ENCODE data around the gene LHPP.

LHPP gene

DNA sequence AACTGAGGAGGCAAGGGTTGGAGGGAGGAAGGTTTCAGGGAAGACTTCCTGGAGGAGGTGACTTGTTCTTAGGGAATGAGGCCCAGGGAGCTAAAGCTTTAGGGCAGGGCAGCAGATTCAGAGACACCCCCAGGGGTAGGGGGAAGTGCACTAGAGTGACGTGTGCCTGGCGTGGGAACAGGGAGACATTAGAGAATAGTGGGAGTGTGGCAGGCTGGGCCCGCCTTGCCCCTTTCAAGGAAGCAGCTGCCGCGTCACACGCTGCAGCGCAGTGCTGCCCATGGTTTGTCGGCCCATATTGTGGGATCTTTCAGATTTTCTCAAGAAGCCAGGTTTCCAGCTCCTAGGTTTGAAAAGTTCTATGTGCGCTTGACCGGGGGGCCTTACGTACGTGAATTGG lies 139.4 kb downstream of the LHPP start:
- no peak overlapping the region for H3K27ac ChIP-seq
- TF ChIP-seq ZFX (IDR thresholded peaks at IDR 0.05): no peak
- TF ChIP-seq, protein P1, sequence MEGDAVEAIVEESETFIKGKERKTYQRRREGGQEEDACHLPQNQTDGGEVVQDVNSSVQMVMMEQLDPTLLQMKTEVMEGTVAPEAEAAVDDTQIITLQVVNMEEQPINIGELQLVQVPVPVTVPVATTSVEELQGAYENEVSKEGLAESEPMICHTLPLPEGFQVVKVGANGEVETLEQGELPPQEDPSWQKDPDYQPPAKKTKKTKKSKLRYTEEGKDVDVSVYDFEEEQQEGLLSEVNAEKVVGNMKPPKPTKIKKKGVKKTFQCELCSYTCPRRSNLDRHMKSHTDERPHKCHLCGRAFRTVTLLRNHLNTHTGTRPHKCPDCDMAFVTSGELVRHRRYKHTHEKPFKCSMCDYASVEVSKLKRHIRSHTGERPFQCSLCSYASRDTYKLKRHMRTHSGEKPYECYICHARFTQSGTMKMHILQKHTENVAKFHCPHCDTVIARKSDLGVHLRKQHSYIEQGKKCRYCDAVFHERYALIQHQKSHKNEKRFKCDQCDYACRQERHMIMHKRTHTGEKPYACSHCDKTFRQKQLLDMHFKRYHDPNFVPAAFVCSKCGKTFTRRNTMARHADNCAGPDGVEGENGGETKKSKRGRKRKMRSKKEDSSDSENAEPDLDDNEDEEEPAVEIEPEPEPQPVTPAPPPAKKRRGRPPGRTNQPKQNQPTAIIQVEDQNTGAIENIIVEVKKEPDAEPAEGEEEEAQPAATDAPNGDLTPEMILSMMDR (conservative IDR thresholded peaks at IDR 0.05): no peak

DNA sequence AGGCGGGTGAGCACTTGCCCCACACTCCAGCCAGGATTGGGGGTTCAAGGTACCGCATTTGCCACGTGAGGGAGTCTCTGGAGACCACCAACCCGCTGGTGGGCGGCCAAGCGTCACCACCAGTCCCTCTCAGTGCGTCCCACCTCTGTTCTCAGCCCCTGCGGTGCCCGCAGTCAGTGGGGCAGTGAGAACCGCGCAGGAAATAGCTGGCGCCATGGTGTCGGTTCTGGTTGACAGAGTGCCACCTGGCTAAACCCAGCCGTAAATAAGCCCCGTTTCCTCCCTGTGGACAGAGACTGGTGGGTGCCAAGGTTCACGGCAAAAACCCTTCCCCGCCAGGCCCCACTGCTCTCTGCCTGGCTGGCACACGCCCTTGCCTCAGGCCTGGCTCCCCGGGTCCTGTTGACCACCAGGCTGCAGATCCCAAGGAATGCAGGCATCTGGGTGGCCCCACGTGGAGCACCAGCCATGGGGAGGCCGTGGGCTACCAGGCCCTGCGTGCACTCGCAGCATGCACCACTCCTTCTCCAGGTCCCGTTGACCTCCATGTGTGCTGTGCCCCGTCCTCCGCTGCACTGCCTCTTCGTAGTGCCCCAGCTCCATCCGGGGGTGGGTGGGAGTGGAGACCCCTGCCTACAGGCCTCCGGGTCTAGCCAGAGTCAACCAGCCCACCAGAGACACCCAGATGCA lies 140.0 kb downstream of the LHPP start:
- no peak for TF ChIP-seq ZFX (IDR thresholded peaks at IDR 0.05)
- TF ChIP-seq, protein P1 (conservative IDR thresholded peaks at IDR 0.05): no peak
- no peak overlapping the region for H3K27ac ChIP-seq

DNA sequence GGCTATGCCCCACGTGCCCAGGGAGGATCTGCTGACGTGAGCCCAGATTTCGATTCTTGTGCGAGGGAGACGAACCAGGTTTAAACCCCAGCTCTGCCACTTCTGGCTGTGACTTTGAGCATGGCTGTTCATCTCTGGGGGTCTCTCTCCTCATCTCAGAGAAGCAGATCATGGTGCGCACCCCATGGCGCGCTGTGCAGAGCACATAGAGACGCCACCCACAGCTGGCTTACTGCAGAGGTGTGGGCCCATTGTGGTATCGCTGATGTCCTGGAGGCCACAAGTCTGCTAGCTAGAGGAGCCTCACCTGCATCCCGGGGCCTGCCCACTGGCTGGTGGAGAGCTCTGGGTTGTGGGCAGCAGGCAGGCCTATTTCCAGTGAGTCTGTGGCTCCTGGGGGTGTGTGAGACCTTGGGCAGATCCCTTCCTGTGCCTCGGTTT lies 140.5 kb downstream of the LHPP start:
- H3K27ac ChIP-seq: no peak overlapping the region
- TF ChIP-seq ZFX (IDR thresholded peaks at IDR 0.05): no peak
- TF ChIP-seq, protein P1 (conservative IDR thresholded peaks at IDR 0.05): no peak

DNA sequence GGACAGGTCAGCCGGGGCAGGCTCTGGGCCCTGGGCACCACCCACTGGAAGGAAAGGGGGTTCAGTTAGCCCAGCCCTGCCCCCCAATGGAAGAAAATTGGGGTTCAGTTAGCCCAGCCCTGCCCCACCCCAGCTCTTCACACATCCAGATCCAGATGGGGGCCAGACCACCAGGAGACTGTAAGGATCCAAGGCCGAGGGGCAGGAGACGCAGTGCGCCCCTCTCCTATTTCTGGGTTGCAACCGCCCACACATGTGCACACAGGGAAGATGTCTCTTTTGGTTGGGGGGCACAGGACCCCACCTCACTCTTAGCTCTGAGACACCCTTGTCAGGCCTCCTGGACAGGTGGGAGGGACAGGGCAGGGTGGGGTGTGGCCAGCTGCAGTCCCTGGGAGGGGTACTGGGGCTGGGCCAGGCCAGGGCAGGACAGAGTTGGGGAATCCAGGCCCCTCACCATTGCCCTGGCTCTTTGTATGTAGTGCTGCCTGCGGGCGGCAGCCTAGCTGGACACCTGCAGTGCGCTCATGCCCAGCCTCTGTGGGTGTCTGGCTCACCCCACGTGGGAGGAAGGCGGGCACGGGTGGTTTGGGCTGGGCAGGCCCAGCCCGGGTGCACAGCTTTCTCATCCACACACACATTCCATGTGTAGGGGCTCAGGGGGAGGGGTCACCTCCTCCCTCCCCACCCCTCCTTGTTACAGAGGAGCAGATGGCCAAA lies 141.2 kb downstream of the LHPP start:
- TF ChIP-seq ZFX (IDR thresholded peaks at IDR 0.05): no peak
- TF ChIP-seq, protein P1 (conservative IDR thresholded peaks at IDR 0.05): no peak
- H3K27ac ChIP-seq: no peak overlapping the region

DNA sequence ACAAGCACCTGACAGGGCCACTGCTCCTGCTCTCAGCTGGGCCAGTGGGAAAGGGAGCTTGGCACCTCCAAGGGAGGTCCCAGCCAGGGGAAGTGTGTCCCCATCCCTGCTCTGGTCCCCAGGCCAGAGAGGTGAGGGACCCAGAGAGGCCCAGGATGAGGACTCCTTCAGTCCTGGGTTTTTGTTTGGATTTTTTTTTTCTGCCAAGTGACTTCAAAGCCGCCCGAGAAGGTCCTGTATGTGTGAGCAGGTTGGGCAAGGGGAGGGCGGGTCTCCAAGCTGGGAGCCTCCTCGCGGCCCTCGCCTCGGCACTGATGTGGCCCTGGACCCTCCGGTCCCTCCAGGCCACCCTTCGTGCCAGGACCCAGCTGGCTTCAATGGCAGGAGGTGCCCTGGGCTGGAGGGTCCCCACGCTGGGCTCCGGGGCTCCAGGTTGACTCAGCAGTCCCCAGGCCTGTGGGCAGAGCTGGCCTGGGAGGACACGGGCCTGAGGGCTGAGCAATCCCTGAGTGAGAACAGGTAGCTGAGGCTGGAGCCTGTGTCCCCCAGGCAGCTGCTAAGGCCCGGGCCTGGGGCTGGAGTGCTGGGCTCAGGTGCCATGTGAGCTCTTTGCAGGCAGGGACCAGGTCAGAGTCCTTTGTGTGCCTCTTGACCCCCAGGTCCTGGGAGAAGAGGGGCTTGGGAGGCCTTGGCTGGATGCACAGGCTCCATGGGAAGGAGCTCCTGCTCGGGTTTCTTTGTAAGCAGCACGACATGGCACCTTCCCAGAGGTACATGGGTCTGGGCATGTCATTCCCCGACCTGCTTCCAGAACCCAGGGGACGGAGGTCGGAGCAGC lies 142.0 kb downstream of the LHPP start:
- no peak overlapping the region for H3K27ac ChIP-seq
- no peak for TF ChIP-seq ZFX (IDR thresholded peaks at IDR 0.05)
- TF ChIP-seq, protein P1 (conservative IDR thresholded peaks at IDR 0.05): no peak

DNA sequence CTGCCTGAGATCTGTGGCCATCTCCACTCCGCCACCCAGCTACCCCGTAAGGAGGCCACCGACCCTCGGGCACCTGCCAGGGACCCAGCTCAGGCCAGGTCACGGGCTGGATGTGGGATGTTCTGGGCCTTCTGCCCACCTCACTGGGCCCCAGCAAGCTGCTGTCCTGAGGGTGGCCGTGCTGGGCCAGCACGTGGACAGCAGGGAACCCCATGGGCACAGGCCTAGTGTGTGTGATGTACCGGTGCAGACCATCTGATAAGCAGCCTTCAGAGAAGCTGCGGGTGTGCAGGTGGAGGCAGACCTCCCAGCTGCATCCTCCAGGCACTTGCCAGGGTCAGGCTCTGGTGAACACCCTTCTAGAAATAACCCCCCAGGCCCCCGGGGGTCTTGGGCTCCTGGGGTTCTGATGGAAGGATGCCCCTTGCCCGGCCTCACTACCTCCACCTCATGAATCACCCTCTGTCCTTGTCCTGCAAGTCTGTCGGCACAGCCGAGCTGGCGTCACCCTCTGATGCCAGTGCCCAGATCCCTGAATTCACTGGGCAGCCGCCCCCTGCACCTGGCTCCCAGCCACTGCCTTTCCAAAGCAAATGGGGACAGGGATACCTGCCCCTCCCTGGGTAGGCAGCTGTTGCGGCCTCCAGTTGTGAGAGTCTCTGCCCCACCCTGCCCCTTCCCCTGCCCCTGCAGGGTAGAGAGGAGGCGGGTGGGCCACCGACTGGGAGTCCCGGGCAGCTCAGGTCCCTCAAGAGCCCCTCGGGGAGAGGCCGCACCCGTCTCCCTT lies 142.8 kb downstream of the LHPP start:
- no peak overlapping the region for H3K27ac ChIP-seq
- TF ChIP-seq, protein P1 (conservative IDR thresholded peaks at IDR 0.05): no peak
- no peak for TF ChIP-seq ZFX (IDR thresholded peaks at IDR 0.05)
